Body of pancreas (tissue), 4 donors: ENCODE measurements around the gene NXT1.

Experiments used
- CTCF ChIP-seq, 7 experiments: fragments of 450-650 bp in 4 of 7; fragments of 200-600 bp in 3 of 7; sonication (generic) in 3 of 7; IDR thresholded peaks; one replicate each; pipeline ENCODE4 v1.5.1; 2016 to 2019; ENCODE audit warnings: antibody characterized with exemption in 7 of 7
- POLR2A ChIP-seq, 3 donors: fragments of 450-650 bp; IDR thresholded peaks; one replicate each; pipeline ENCODE4 v1.6.1; 2016; ENCODE audit warnings: antibody characterized with exemption in 3 of 3, mild to moderate bottlenecking in 2 of 3

GRCh38 chr20:23327617-23328333, 22.8 kb upstream of the NXT1 start:
- TF ChIP-seq CTCF (IDR thresholded peaks at IDR 0.05) (no peak), POLR2A (IDR thresholded peaks at IDR 0.05) (no peak)
